WTC11 (cell line): ENCODE results near the gene MANSC1. TPM values are rescaled to one million over a fixed set of nuclear protein-coding genes. Genes with fewer than 3 reads are reported as not detected.

Experiments used
- ATAC-seq: fragments of 200-7000 bp; cut with Tn5 transposase; 2 replicates; pipeline ENCODE4 v1.10.0; 2021; ENCODE audit warnings: mild to moderate bottlenecking, moderate library complexity
- CTCF ChIA-PET: fragments of 300-600 bp; sonication (Branson Sonifier 250); formaldehyde crosslinking; loops from one replicate; lab custom pipeline; 2021; ENCODE audit warnings: antibody characterized with exemption; lab: Charles Lee
- POLR2A ChIA-PET: fragments of 350-600 bp; sonication (Branson Sonifier 250); formaldehyde crosslinking; loops from one replicate; lab custom pipeline; 2021; ENCODE audit warnings: antibody characterized with exemption; lab: Charles Lee
- DNase-seq: peaks from one replicate; pipeline ENCODE4 v3.0.0; 2021; ENCODE audit warnings: low spot score
- H3K27ac Mint-ChIP-seq: 2 replicates; pipeline ENCODE4 v1.8.0; 2021; ENCODE audit warnings: mixed read lengths
- H3K27me3 Mint-ChIP-seq: 2 replicates; pipeline ENCODE4 v1.8.0; 2021; ENCODE audit warnings: low read depth, mild to moderate bottlenecking, moderate library complexity, mixed read lengths
- H3K36me3 Mint-ChIP-seq: 2 replicates; pipeline ENCODE4 v1.8.0; 2021; ENCODE audit warnings: mixed read lengths
- H3K4me1 Mint-ChIP-seq: 2 replicates; pipeline ENCODE4 v1.8.0; 2022; ENCODE audit warnings: mixed read lengths
- H3K4me3 Mint-ChIP-seq: 2 replicates; pipeline ENCODE4 v1.8.0; 2021; ENCODE audit warnings: mild to moderate bottlenecking, moderate library complexity, mixed read lengths
- H3K9me3 Mint-ChIP-seq: 2 replicates; pipeline ENCODE4 v1.8.0; 2021; ENCODE audit warnings: mixed read lengths
- AFF4 ChIP-seq: sonication (generic); formaldehyde crosslinking; IDR thresholded peaks from 2 replicates; pipeline ENCODE4 v1.8.1; 2023; ENCODE audit warnings: mild to moderate bottlenecking, missing genetic modification reagents, borderline replicate concordance
- ARID4B ChIP-seq: sonication (generic); formaldehyde crosslinking; IDR thresholded peaks from 2 replicates; pipeline ENCODE4 v1.8.0; 2023; ENCODE audit warnings: missing genetic modification reagents, mild to moderate bottlenecking, borderline replicate concordance
- ATF1 ChIP-seq: sonication (generic); formaldehyde crosslinking; IDR thresholded peaks from 2 replicates; pipeline ENCODE4 v1.8.1; 2023; ENCODE audit warnings: mild to moderate bottlenecking, moderate library complexity, missing genetic modification reagents
- ATF6 ChIP-seq: sonication (generic); formaldehyde crosslinking; IDR thresholded peaks from 2 replicates; pipeline ENCODE4 v1.8.1; 2023; ENCODE audit warnings: mild to moderate bottlenecking, missing genetic modification reagents
- ELF4 ChIP-seq: sonication (generic); formaldehyde crosslinking; IDR thresholded peaks from 2 replicates; pipeline ENCODE4 v1.8.1; 2022; ENCODE audit warnings: low read depth, mild to moderate bottlenecking, moderate library complexity, missing genetic modification reagents
- EMX1 ChIP-seq: fragments of 250-450 bp; sonication (Bioruptor Pico); IDR thresholded peaks from 2 replicates; pipeline ENCODE4 v1.8.0; 2021; ENCODE audit warnings: mild to moderate bottlenecking
- FOXK1 ChIP-seq: sonication (generic); formaldehyde crosslinking; IDR thresholded peaks from 2 replicates; pipeline ENCODE4 v1.8.0; 2022; ENCODE audit warnings: mild to moderate bottlenecking, moderate library complexity, missing genetic modification reagents
- FOXP1 ChIP-seq: sonication (generic); formaldehyde crosslinking; IDR thresholded peaks from 2 replicates; pipeline ENCODE4 v1.8.0; 2022; ENCODE audit warnings: missing genetic modification reagents, mild to moderate bottlenecking, moderate library complexity, borderline replicate concordance
- GABPB1 ChIP-seq: sonication (generic); formaldehyde crosslinking; IDR thresholded peaks from 2 replicates; pipeline ENCODE4 v1.8.1; 2023; ENCODE audit warnings: mild to moderate bottlenecking, missing genetic modification reagents
- KAT7 ChIP-seq: sonication (generic); formaldehyde crosslinking; IDR thresholded peaks from 2 replicates; pipeline ENCODE4 v1.8.1; 2023; ENCODE audit warnings: missing genetic modification reagents, mild to moderate bottlenecking, borderline replicate concordance
- NR2C2 ChIP-seq: sonication (generic); formaldehyde crosslinking; IDR thresholded peaks from 2 replicates; pipeline ENCODE4 v1.8.0; 2022; ENCODE audit warnings: mild to moderate bottlenecking, missing genetic modification reagents
- SOX15 ChIP-seq: fragments of 250-450 bp; sonication (Bioruptor Pico); IDR thresholded peaks from 2 replicates; pipeline ENCODE4 v1.9.0; 2021; ENCODE audit warnings: mild to moderate bottlenecking
- SP1 ChIP-seq: sonication (generic); formaldehyde crosslinking; conservative IDR thresholded peaks from 2 replicates; pipeline ENCODE4 v1.8.1; 2022; ENCODE audit warnings: missing genetic modification reagents
- TCF7 ChIP-seq: sonication (generic); formaldehyde crosslinking; IDR thresholded peaks from 2 replicates; pipeline ENCODE4 v1.8.0; 2022; ENCODE audit warnings: mild to moderate bottlenecking, low read depth, missing genetic modification reagents, moderate library complexity
- TEAD1 ChIP-seq: sonication (generic); formaldehyde crosslinking; IDR thresholded peaks from 2 replicates; pipeline ENCODE4 v1.8.0; 2022; ENCODE audit warnings: mild to moderate bottlenecking, missing genetic modification reagents
- USF2 ChIP-seq: sonication (generic); formaldehyde crosslinking; IDR thresholded peaks from 2 replicates; pipeline ENCODE4 v1.8.1; 2023; ENCODE audit warnings: mild to moderate bottlenecking, missing genetic modification reagents, moderate library complexity
- ZNF121 ChIP-seq: sonication (generic); formaldehyde crosslinking; IDR thresholded peaks from 2 replicates; pipeline ENCODE4 v1.8.0; 2023; ENCODE audit warnings: missing genetic modification reagents
- ZNF281 ChIP-seq: sonication (generic); formaldehyde crosslinking; IDR thresholded peaks from 2 replicates; pipeline ENCODE4 v1.8.0; 2023; ENCODE audit warnings: mild to moderate bottlenecking, missing genetic modification reagents
- ZNF396 ChIP-seq: fragments of 250-450 bp; sonication (Bioruptor Pico); IDR thresholded peaks from 2 replicates; pipeline ENCODE4 v1.8.0; 2021; ENCODE audit warnings: mild to moderate bottlenecking, moderate library complexity, borderline replicate concordance
- total RNA-seq: library from RNA; stranded (reverse); gene quantifications from 3 replicates; pipeline ENCODE4 v1.2.3, GENCODE V29; 2021

The MANSC1 gene
- total RNA-seq, 1 experiment from 2014 or later = 6.8 TPM

- no peak for DNase-seq
- CTCF ChIA-PET = interaction anchor here (0.6 to 4.0 kb wide), 2 partner anchors 116 to 248 kb away, joined by 3 to 16 read pairs; no protein-coding TSS in a partner anchor
- H3K4me1 Mint-ChIP-seq = peaks cover 45% of the 10 kb centered on the region
- H3K27ac Mint-ChIP-seq = peak overlapping the region; percentile 89
- POLR2A ChIA-PET = no interaction called here
- TF ChIP-seq ZNF121 (CRISPR knock-in tag) (no peak), FOXP1 (CRISPR knock-in tag) (no peak), USF2 (CRISPR knock-in tag) (no peak), ZNF281 (no peak), ATF6 (no peak), AFF4 (CRISPR knock-in tag) (no peak), ZNF396 (CRISPR knock-in tag) (no peak), ATF1 (no peak), KAT7 (CRISPR knock-in tag) (no peak), EMX1 (CRISPR knock-in tag) (no peak), ELF4 (CRISPR knock-in tag) (no peak), SP1 (CRISPR knock-in tag) (no peak), FOXK1 (no peak), ARID4B (CRISPR knock-in tag) (no peak), NR2C2 (no peak), GABPB1 (CRISPR knock-in tag) (no peak), TEAD1 (no peak), TCF7 (CRISPR knock-in tag) (no peak), SOX15 (CRISPR knock-in tag) (no peak)
- H3K4me3 Mint-ChIP-seq = no peak overlapping the region
- 0 out of 2 replicates have a peak, but pooled peaks cover 3% of the 10 kb centered on the region for H3K9me3 Mint-ChIP-seq
- no peak for ATAC-seq
- H3K27me3 Mint-ChIP-seq = no peaks in the 10 kb centered on the region
- H3K36me3 Mint-ChIP-seq = peaks cover 11% of the 10 kb centered on the region; the same call in 1 of the 2 replicates
Measured at GRCh38 chr12:12387501-12387900, 37.5 kb upstream of the MANSC1 start.
